Upper lobe of right lung (tissue), 1 donor: ENCODE measurements around the gene ETS2. TPM values are rescaled to one million over a fixed set of nuclear protein-coding genes. Genes with fewer than 3 reads are reported as not detected.
A peak's percentile ranks its signal among the peaks of the same experiment; 100 is the strongest.

Experiments used
- ATAC-seq: fragments of 200-7000 bp; cut with Tn5 transposase; one replicate; pipeline ENCODE4 v1.9.1; 2020; ENCODE audit warnings: mild to moderate bottlenecking, moderate library complexity
- DNase-seq: peaks from one replicate; pipeline ENCODE4 v3.0.0-alpha.2; 2020
- H3K27ac ChIP-seq: fragments of 200-600 bp; one replicate; pipeline ENCODE4 v1.8.0; 2022
- H3K27me3 ChIP-seq: fragments of 200-600 bp; one replicate; pipeline ENCODE4 v1.8.0; 2022; ENCODE audit warnings: mild to moderate bottlenecking
- H3K36me3 ChIP-seq: fragments of 200-600 bp; one replicate; pipeline ENCODE4 v1.8.0; 2022
- H3K4me1 ChIP-seq: fragments of 200-600 bp; one replicate; pipeline ENCODE4 v1.8.0; 2022
- H3K4me3 ChIP-seq: fragments of 200-600 bp; one replicate; pipeline ENCODE4 v1.8.0; 2022; ENCODE audit warnings: mild to moderate bottlenecking
- H3K9me3 ChIP-seq: fragments of 200-600 bp; one replicate; pipeline ENCODE4 v1.8.0; 2022
- CTCF ChIP-seq: fragments of 200-600 bp; IDR thresholded peaks from one replicate; pipeline ENCODE4 v1.8.0; 2022; ENCODE audit warnings: antibody characterized with exemption
- intact Hi-C: fragments of 100-400 bp; cut with DNase I; formaldehyde crosslinking; loops from one replicate; pipeline ENCODE4 v1.11.0; 2022
- total RNA-seq: library from RNA; stranded (reverse); fragmentation: NEBNext Ultra II Directional; extraction: Animal tissue kit (Norgen Biotek cat#: 25700); gene quantifications from one replicate; pipeline ENCODE4 v1.2.1, GENCODE V29; 2021
- donor health status: DM: no; HTN: yes; CAD: no; lungs with severe emphysema.

ETS2 gene
- total RNA-seq, 1 donor from 2014 or later, result 195 TPM

DNA sequence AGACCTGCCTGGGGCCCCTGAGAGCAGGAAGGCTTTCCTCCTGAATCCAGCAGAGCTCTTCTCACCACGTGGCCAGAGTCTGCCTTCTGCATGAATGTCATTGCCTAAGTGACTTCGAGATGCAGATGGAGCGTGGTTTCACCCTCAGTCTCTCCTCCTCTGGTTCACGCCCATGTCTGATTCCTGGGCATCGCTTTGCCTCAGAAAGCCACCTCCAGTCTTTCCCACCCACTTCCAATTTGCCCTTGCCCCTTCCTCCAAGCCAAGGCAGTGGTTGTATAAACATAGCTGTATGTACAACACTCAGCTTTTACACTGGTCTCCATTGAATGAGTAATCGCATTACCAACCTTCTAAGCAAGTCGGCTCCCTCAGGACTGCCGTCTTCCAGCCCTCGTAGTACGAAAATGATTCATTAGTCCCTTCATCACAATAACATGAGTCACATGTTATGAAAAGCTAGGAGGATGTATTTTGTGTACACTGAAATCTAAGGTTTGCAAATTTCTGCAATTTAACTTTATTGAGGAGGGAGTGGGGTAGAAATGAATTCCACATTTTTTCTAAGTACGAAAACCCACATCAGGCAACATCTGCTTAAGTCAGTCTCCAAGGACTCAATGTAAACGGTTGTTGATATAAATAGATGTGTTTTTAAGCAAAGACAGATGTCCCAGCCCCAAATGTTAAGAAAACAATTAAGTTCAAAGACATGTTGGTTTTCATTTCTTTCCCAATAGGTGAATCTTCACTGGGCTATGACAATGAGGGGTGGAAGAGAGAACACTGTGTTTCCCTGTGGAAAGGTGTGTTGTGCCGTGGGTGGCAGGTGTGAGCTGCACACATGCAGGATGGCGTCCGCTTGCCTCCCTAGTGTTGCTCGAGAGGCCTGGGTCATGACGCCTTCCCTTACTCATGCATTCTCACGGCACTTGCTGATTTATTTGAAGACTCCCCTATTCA lies 32.3 kb upstream of the ETS2 start:
- intact Hi-C loops, result no loop called here
- H3K9me3 ChIP-seq, result no peaks in the 10 kb centered on the region
- H3K4me1 ChIP-seq, result peaks cover 13% of the 10 kb centered on the region
- peak overlapping the region; percentile 36 for H3K27ac ChIP-seq
- H3K36me3 ChIP-seq, result no peaks in the 10 kb centered on the region
- peak; percentile 46 for ATAC-seq
- H3K4me3 ChIP-seq, result no peak overlapping the region
- H3K27me3 ChIP-seq, result no peaks in the 10 kb centered on the region
- TF ChIP-seq CTCF, result no peak
- no peak for DNase-seq

- no peak for TF ChIP-seq CTCF
- ATAC-seq, result no peak
- intact Hi-C loops, result no loop called here
- H3K9me3 ChIP-seq, result no peaks in the 10 kb centered on the region
- peak overlapping the region; percentile 36 for H3K27ac ChIP-seq
- no peaks in the 10 kb centered on the region for H3K27me3 ChIP-seq
- no peak for DNase-seq
- H3K4me1 ChIP-seq, result peaks cover 13% of the 10 kb centered on the region
- no peaks in the 10 kb centered on the region for H3K36me3 ChIP-seq
- no peak overlapping the region for H3K4me3 ChIP-seq
These were observed 31.6 kb upstream of the ETS2 start for GRCh38 chr21:38774152-38774551.

GRCh38 chr21:38774586-38775285 lies 31.0 kb upstream of the ETS2 start:
- no peak for TF ChIP-seq CTCF
- intact Hi-C loops, result no loop called here
- no peak for ATAC-seq
- Histone ChIP-seq H3K4me1 (peaks cover 13% of the 10 kb centered on the region), H3K4me3 (no peak overlapping the region), H3K9me3 (no peaks in the 10 kb centered on the region), H3K27ac (no peak overlapping the region), H3K27me3 (no peaks in the 10 kb centered on the region), H3K36me3 (no peaks in the 10 kb centered on the region)
- no peak for DNase-seq

GRCh38 chr21:38775733-38776132 lies 30.0 kb upstream of the ETS2 start:
- Histone ChIP-seq H3K9me3 (no peaks in the 10 kb centered on the region), H3K27ac (no peak overlapping the region), H3K36me3 (no peaks in the 10 kb centered on the region), H3K27me3 (no peaks in the 10 kb centered on the region), H3K4me3 (no peak overlapping the region), H3K4me1 (peaks cover 13% of the 10 kb centered on the region)
- DNase-seq (no peak), ATAC-seq (no peak)
- intact Hi-C loops, result no loop called here
- TF ChIP-seq CTCF, result no peak

DNA sequence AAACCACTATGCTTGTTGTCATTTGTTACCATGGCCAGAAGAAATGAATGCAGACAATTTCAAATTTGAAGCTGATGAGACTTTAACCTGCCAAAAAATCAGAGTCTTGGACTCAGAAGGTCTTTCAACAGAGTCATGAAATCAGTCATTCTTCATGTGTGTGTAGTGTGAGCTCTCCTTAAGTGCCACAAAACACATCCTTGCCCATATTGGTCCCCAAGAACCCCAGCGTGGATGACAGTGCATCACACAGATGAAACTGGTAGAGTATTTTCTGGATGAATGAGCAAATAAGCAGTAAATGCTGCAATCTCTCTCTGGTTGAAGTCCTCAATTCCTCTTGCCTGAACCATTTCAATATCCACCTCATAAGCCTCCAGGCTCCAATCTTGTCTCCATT lies 28.7 kb upstream of the ETS2 start:
- H3K27me3 ChIP-seq, result no peaks in the 10 kb centered on the region
- no peaks in the 10 kb centered on the region for H3K36me3 ChIP-seq
- H3K27ac ChIP-seq, result no peak overlapping the region
- ATAC-seq, result no peak
- intact Hi-C loops, result no loop called here
- peaks cover under 1% of the 10 kb centered on the region for H3K9me3 ChIP-seq
- peaks cover 13% of the 10 kb centered on the region for H3K4me1 ChIP-seq
- no peak for DNase-seq
- no peak for TF ChIP-seq CTCF
- H3K4me3 ChIP-seq, result no peak overlapping the region
